Fibroblast of skin of right biceps (primary cell): ENCODE measurements around the gene FRMD5.

Experiments
- DNase-seq: peaks from one replicate; pipeline ENCODE4 v3.0.0-alpha.2; 2013

The FRMD5 gene

DNA sequence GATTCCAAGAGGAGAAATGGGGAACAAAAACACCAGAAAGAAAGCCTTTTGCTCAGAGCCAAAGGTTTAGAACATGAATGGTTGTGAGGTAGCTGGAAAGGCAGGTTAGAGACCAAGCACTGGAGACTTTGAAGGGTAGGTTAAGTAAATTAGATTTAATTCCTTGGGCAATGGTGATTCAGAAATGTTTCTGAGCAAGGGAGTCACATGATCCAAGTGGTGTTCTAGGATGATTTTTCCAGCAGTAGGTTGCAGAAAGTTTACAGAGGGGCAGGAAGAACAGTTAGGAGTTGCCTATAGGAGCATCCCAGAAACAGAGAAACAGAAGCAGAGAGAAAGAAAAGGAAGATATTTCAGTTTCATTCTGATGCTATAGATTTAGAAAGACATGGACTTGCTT, 228.4 kb downstream of the FRMD5 start:
- DNase-seq = no peak

- DNase-seq = peak; percentile 91
Observed at GRCh38 chr15:43958861-43959330, 236.2 kb downstream of the FRMD5 start.

- DNase-seq = no peak
Observed at GRCh38 chr15:43957724-43958123, 237.3 kb downstream of the FRMD5 start.

DNA sequence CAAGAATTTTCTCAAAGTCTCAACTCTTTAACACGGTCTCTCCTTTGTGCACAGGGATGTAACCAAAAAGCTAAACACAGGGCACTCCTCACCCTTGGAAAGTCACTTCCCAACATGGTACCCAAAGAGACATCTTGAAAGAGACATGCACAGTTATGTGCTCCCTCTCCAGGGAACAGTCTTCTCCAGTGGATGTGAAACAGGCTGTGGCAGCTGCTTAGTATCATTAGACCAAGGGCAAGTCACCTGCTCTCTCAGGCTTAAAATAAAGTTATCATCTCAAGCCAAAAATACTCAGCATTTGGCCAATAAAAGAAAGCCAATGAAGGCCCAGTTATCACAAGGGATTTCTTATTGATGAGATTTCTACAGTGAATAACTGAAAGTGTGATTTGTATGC, 239.9 kb downstream of the FRMD5 start:
- DNase-seq = no peak

GRCh38 chr15:43954181-43954621, 240.9 kb downstream of the FRMD5 start:
- DNase-seq = peak; percentile 58

DNA sequence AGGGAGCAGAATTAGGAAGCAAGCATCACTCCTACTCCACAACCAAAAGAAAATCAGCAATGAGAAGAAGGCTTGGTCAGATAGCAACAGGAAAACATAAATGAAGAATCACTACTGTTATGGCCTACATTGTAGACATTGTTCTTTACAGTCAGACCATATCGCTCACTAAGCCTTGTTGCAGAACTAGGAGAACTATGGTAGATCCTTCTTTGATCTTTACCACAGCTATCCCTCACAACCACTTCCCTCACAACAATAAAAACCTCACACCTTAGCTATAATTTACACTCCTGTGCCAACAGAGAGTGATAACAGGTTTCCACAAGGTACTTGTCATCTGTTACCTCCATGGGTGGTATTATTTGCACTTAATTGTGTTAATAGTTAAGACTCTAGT, 241.7 kb downstream of the FRMD5 start:
- no peak for DNase-seq

DNA sequence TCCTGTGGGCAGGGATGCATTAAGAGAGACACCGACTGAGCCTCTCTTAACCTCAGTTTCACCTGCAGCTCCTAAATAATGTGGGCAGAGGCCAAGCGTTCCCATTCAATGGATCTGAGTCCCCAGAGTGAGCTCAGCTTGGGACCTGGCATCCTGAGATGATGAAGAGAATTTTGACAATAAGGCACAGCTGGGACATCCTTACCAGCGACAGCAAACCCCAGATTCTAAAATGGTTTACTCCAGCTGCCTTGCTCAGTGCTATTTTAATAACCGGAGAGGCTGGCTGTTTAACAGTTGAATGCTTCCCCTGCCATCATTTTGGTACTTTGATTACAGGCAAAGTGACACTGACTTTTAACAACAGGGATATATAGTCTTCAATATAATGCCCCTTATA, 244.5 kb downstream of the FRMD5 start:
- no peak for DNase-seq

DNA sequence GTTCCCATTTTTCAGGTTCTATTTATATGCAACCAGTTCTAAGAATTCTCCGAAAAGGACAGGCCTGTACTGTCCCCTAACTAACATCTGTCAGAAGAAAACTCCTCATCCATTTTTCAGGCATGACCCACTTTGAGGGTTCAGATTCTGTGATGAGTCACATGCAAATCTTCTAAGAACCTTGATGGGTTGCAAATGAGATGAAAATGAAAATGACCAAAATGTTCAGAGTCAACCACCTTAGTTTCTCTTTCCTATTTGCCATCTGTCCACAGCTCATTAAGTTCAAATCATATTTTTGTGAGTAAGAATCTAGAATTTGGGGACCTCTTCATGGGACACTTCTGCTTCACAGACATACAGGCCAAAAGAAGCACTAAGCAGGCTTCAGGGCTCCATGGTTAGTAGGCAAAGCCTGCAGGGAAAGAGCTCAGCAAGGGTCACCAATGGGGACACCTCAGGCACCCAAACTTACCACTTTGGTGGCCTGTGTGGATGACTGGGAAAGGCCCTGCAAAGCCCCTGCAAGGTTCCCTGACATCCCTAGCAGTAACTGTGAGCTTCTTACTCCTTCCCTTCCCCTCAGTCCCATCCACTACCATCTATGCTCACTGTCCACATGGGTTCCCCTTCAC, 246.3 kb downstream of the FRMD5 start:
- DNase-seq = peak; percentile 15

DNA sequence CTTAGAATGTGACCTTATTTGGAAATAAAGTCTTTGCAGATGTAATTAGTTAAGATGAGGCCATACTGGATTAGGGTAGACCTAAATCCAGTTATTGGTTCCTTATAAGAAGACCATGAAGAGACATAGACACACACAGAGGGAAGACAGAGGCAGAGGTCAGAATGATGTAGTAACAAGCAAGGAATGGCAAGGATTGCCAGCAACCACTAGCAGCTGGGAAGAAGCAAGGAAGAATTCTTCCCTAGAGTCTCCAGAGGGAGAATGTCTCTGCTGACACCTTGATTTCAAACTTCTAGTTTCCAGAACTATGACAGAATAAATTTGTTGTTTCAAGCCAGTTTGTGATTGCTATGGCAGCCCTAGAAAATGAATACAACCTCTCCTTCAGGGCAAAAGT, 251.6 kb downstream of the FRMD5 start:
- DNase-seq = peak; percentile 26

DNA sequence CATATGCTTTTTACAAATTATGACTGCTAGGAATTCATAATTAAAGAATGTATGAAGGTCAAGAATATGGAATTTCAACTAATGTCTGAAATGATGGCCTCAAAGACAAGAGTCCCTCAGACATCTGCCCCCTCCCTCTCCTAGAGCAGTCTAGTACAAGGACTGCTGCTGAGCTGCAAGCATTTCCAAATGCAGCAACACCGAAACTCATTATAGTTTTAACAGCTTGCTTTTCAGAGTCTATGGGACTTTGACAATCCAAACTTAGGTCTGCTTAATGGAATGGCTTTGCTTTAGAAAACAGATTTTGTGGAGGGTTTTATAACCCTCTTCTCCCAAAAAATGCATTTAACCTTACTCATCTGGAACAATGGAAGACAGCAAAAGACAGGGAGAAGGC, 252.9 kb downstream of the FRMD5 start:
- DNase-seq = no peak

GRCh38 chr15:43941555-43941954, 253.5 kb downstream of the FRMD5 start:
- no peak for DNase-seq

DNA sequence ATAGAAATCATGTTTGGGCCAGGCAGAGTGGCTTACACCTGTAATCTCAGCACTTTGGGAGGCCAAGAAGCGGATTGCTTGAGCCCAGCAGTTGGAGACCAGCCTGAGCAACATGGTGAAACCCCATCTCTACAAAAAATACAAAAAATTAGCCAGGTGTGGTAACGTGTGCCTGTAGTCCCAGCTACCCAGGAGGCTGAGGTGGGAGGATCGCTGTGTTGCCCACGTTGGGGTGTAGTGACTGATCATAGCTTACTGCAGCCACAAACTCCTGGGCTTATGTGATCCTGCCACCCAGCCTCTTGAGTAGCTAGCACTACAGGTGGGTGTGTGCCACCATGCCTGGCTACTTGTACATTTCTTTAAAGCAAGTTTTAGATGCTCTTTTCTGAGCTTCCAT, 254.0 kb downstream of the FRMD5 start:
- DNase-seq = no peak

- no peak for DNase-seq
Observed at GRCh38 chr15:43939070-43939469, 256.0 kb downstream of the FRMD5 start.

DNA sequence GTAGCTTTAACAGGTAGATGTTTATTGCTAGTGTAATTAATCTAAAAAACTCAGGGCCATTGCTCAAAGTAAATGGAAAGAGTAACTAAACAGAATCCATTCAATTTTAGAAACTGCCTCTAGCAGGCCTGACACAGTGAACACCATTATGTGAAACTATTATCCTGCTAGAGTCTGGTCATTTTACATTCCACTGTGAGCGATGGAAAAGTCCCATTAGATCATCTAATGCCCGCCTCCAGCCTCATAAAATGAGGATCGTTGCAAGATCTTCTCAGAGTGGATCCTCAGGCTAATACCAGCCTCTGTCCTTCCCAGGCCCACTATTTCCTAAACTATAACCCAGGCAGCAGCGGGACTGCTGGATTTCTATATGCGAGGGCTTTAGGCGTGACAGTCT, 260.6 kb downstream of the FRMD5 start:
- no peak for DNase-seq

GRCh38 chr15:43932907-43933306, 262.2 kb downstream of the FRMD5 start:
- no peak for DNase-seq

DNA sequence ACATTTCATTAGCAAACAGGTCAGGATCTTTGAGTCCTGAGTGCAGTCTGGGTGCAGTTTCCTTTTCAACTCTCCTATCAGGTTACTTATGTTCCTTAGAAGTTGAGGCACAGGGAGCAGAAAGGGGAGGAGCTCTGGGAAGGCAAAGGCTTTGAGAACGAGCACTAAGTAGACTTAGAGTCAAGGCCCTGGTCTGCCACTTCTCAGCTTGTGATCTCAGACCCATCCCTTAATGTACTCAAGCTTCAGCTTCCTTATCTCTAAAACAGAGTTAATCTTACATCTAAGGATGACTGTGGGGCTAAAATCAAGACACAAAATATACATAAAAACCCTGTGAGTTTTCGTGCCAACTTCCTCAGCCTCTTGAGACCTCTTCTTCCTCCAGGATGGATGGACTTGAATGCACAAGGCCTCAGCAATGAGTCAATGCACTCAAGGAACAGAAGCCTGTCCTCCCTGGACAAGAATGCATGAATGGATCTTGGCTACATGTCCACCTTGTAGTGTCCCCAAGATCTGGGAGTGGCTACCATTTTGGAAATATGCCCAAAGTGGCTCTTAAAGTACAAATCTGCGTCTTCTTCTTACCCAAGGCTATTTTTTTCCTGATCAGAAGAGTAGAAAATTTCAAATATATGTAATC, 263.2 kb downstream of the FRMD5 start:
- no peak for DNase-seq

DNA sequence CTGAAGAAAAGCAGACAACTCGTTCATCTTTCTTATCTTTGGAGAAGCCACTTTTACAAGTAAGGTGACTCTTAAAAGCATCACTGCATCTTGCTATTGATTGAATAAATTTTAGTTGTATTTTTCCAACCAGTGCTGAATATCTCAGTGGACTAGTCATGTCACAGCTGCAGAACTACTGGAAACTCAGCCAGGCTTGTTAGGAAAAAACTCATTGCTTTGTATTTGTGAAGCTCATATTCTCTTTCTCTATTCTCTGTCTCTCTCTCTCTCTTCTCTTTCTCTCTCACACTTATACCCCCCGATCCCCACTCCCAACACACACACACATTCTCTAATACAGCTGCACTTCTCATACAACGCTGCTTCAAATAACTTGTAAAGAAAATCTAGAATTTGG, 264.0 kb downstream of the FRMD5 start:
- no peak for DNase-seq

GRCh38 chr15:43930556-43930955, 264.5 kb downstream of the FRMD5 start:
- no peak for DNase-seq

- DNase-seq = no peak
Observed at GRCh38 chr15:43930079-43930478, 265.0 kb downstream of the FRMD5 start.

DNA sequence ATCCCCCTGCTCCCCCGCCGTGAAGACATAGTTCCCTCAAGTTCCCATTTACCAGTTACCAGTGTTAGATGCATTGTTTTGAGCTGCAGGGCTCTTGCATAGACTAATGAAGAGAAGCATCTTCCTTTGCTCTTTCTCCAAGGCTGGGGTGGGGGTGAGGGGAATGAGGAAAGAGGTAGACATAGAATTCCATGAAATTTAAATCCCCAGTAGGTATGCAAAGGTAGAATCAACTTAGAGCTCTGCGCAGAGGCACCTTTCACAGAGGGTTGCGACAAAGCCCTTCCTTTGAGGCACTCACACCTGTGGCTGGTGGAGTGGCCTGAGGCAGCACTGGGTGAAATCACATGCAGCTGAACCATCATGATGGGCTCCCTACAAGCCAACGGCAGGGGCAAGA, 266.9 kb downstream of the FRMD5 start:
- DNase-seq = no peak

- DNase-seq = no peak
Observed at GRCh38 chr15:43927203-43927602, 267.9 kb downstream of the FRMD5 start.

DNA sequence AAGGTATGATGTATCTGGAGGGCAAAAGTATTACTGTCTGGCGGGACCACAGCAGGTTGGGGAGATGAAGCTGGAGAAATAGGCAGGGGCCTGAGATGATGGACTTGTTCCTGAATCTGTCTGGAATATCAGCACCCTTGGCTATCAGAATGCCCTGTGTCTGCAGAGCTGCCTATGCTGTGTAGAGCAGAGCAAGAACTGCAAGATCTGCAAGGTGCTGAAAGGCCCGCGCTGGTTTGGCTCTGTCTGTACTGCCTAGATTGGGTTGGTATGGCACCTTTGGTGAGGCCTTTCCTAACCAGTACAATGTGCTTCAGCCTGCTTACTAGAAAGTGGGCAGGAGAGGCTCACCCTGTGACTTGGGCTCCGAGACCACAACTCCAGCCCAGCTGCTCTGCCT, 271.5 kb downstream of the FRMD5 start:
- DNase-seq = no peak

DNA sequence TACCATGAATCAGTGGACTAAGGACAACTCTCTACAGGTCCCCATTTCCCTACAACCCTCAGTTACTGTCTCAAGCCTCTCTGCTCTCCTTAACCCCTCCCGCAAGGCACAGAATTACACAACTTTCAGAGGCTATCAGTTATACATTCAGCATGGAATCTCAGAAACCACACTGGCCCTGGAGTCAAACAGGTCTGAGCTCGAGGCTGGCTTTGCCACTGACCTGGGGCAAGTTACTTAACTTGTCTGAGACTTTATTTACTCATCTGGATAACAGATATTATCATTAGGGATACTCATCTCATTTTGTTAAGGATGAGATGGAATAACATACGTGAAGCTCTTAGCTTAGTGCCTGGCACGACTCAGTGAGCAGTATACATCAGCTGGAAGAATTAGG, 273.1 kb downstream of the FRMD5 start:
- DNase-seq = no peak

DNA sequence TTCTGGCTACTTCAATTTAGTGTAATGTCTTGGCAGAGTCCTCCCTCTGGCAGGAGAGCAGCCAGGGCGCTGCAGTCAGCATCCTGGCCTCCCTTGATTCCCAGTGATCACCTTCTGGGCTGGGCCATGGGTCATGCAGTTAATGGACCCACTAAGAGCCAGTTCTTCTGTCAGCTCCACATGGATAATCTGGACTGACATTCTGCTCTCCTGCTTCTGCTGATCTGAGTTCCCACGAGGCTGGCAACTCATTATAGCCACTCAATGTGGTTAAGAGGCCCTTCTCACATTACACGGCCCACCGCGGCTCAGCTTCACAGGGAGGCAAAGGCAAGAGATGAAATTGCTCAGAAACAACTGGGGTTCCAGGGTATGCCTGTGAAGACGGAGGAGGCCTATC, 274.3 kb downstream of the FRMD5 start:
- DNase-seq = peak; percentile 59

DNA sequence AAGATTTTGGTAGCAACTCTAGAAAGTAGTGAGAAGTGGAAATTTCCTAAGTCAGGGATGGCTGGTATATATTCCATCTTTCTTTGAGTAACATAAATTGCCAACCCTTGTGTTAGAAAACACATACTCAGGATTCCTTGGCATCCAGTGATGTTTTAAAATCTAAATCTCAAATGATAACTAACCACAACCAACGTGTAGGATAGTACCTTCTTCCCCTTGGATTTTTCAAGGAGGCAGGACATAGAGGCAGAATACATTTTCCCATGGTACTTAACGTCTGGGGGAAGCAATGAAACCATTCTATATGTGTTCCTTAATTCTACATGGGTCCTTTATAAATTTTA, 274.8 kb downstream of the FRMD5 start:
- DNase-seq = no peak
